PC-3 (cell line): Measurements from ENCODE around the gene FCHO1. TPM values are rescaled to one million over a fixed set of nuclear protein-coding genes. Genes with fewer than 3 reads are reported as not detected.

Source experiments
- ATAC-seq: fragments of 200-7000 bp; cut with Tn5 transposase; 2 replicates; pipeline ENCODE4 v1.9.1; 2020; ENCODE audit warnings: mild to moderate bottlenecking, moderate library complexity
- Bru-seq: library from RNA; stranded (reverse); fragments of 400-500 nt; gene quantifications from one replicate; lab custom pipeline; 2021; lab: Mats Ljungman, UMichigan
- BruChase-seq, 2 experiments: library from RNA; stranded (reverse); fragments of 400-500 nt; gene quantifications; one replicate each; lab custom pipeline; 2021; lab: Mats Ljungman, UMichigan
- BruUV-seq: library from RNA; stranded (reverse); fragments of 400-500 nt; replicated peaks from 2 replicates; lab custom pipeline; 2021; lab: Mats Ljungman, UMichigan
- CTCF ChIA-PET: fragments of 300-600 bp; sonication (Branson Sonifier 250); formaldehyde crosslinking; loops from one replicate; lab custom pipeline; 2022; ENCODE audit warnings: antibody characterized with exemption; lab: Charles Lee
- POLR2A ChIA-PET: fragments of 300-600 bp; sonication (Branson Sonifier 250); formaldehyde crosslinking; loops from one replicate; lab custom pipeline; 2022; ENCODE audit warnings: antibody characterized with exemption; ENCODE audit not compliant: unreplicated experiment; lab: Charles Lee
- DNase-seq: peaks from one replicate; pipeline ENCODE4 v3.0.0-alpha.2; 2015
- H2AFZ ChIP-seq: fragments of 300-600 bp; sonication (generic); 2 replicates; pipeline ENCODE4 v1.6.0; 2016; ENCODE audit warnings: antibody characterized with exemption, low read length
- H3F3A ChIP-seq: fragments of 300-600 bp; sonication (generic); one replicate; pipeline ENCODE4 v1.6.0; 2017; ENCODE audit warnings: antibody characterized with exemption, low read length, control low read depth, mild to moderate bottlenecking; ENCODE audit not compliant: unreplicated experiment
- H3K27ac ChIP-seq: fragments of 300-600 bp; sonication (generic); 2 replicates; pipeline ENCODE4 v1.5.1; 2016; ENCODE audit warnings: mild to moderate bottlenecking, low read length
- H3K27me3 ChIP-seq: fragments of 300-600 bp; sonication (generic); 2 replicates; pipeline ENCODE4 v1.6.1; 2016; ENCODE audit warnings: low read length, mixed read lengths
- H3K36me3 ChIP-seq: fragments of 300-600 bp; sonication (generic); 2 replicates; pipeline ENCODE4 v1.6.1; 2016; ENCODE audit warnings: low read depth, mixed run types, low read length, mixed read lengths
- H3K4me1 ChIP-seq: fragments of 300-600 bp; sonication (generic); 2 replicates; pipeline ENCODE4 v1.5.1; 2016; ENCODE audit warnings: low read length; ENCODE audit not compliant: insufficient read depth
- H3K4me2 ChIP-seq: fragments of 300-600 bp; sonication (generic); 2 replicates; pipeline ENCODE4 v1.6.0; 2016; ENCODE audit warnings: low read length
- H3K4me3 ChIP-seq: fragments of 300-600 bp; sonication (generic); 2 replicates; pipeline ENCODE4 v1.5.1; 2016; ENCODE audit warnings: mild to moderate bottlenecking, low read length, mixed read lengths
- H3K79me2 ChIP-seq: fragments of 300-600 bp; sonication (generic); 2 replicates; pipeline ENCODE4 v1.6.1; 2017; ENCODE audit warnings: low read length, mixed read lengths
- H3K9ac ChIP-seq: fragments of 300-600 bp; sonication (generic); 2 replicates; pipeline ENCODE4 v1.6.0; 2016; ENCODE audit warnings: mild to moderate bottlenecking, low read length
- H3K9me2 ChIP-seq: fragments of 300-600 bp; sonication (generic); replicated peaks from 2 replicates; pipeline ENCODE4 v1.6.1; 2016; ENCODE audit warnings: mixed run types, low read length, mixed read lengths
- H3K9me3 ChIP-seq: fragments of 300-600 bp; sonication (generic); 2 replicates; pipeline ENCODE4 v1.6.1; 2016; ENCODE audit warnings: low read length, mixed read lengths
- H4K20me1 ChIP-seq: fragments of 300-600 bp; sonication (generic); 2 replicates; pipeline ENCODE4 v1.6.1; 2016; ENCODE audit warnings: low read length, mixed read lengths
- CTCF ChIP-seq: fragments of 300-600 bp; sonication (generic); conservative IDR thresholded peaks from 2 replicates; pipeline ENCODE4 v1.5.1; 2017; ENCODE audit warnings: antibody characterized with exemption, low read depth, mild to moderate bottlenecking, low read length
- EZH2 ChIP-seq: fragments of 300-600 bp; sonication (generic); IDR thresholded peaks from one replicate; pipeline ENCODE4 v1.6.1; 2017; ENCODE audit warnings: antibody characterized with exemption, mild to moderate bottlenecking, low read length; ENCODE audit not compliant: unreplicated experiment
- EZH2phosphoT487 ChIP-seq: fragments of 300-600 bp; sonication (generic); IDR thresholded peaks from 2 replicates; pipeline ENCODE4 v1.6.1; 2018; ENCODE audit warnings: mild to moderate bottlenecking, antibody characterized with exemption, low read length, borderline replicate concordance
- intact Hi-C: fragments of 100-400 bp; cut with micrococcal nuclease; formaldehyde crosslinking; loops from 2 replicates; pipeline ENCODE4 v1.9.0; 2023
- long read RNA-seq: library from polyadenylated mRNA; unstranded; transcript quantifications from one replicate; pipeline ENCODE4 v2.0.0, GENCODE V29; 2021; ENCODE audit not compliant: unreplicated experiment
- total RNA-seq: library from RNA; depleted of rRNA; stranded (reverse); fragments of >200 nt; gene quantifications from 2 replicates; pipeline ENCODE4 v1.2.3, GENCODE V29; 2014; rRNA removed

Gene FCHO1
- total RNA-seq: 21.0 and 29.5 TPM in 2 replicates
- Bru-seq, nascent RNA: percentile 36 among the genes with signal in this experiment
- BruChase-seq, experiment 1, labeled RNA remaining after a 6-hour chase: percentile 46 among the genes with signal in this experiment
- BruChase-seq, experiment 2, labeled RNA remaining after a 2-hour chase: percentile 39 among the genes with signal in this experiment
- long read RNA-seq, partial matches to known transcripts: 43 of 52 reads
- long read RNA-seq, other reads (novel, unspliced or antisense): 9 of 52 reads

GRCh38 chr19:17751103-17751911 is at the start of gene FCHO1:
TSS of gene FCHO1 (plus strand) at chr19:17751477. CDS start at chr19:17755165, 3,688 bp downstream.
- DNase-seq (no peak), ATAC-seq (no peak)
- Histone ChIP-seq H3K9me2 (no peaks in the 10 kb centered on the region), H3K4me3 (no peak within 1 kb of the TSS), H3K36me3 (no peaks in the 10 kb centered on the region), H3K79me2 (no peaks in the 10 kb centered on the region), H4K20me1 (no peaks in the 10 kb centered on the region), H3K4me1 (no peaks in the 10 kb centered on the region), H3F3A (no peaks in the 10 kb centered on the region), H3K4me2 (no peak within 1 kb of the TSS), H3K9me3 (no peaks in the 10 kb centered on the region), H3K9ac (no peak within 1 kb of the TSS), H2AFZ (no peak within 1 kb of the TSS), H3K27ac (no peak within 1 kb of the TSS), H3K27me3 (no peaks in the 10 kb centered on the region)
- intact Hi-C loops: no loop called here
- no TSS peak for BruUV-seq
- POLR2A ChIA-PET: no interaction called here
- no peak for TF ChIP-seq EZH2phosphoT487
- no peak for TF ChIP-seq EZH2
- no peak for TF ChIP-seq CTCF
- CTCF ChIA-PET: no interaction called here

GRCh38 chr19:17703824-17704463 is 47.3 kb upstream of the FCHO1 start:
- ChIA-PET POLR2A (no interaction called here), CTCF (no interaction called here)
- intact Hi-C loops: loop anchor here (1.0 kb wide), 1 partner anchor 62 kb away; no protein-coding TSS in a partner anchor
- Histone ChIP-seq H3K9me2 (no peaks in the 10 kb centered on the region), H3K4me3 (no peak overlapping the region), H3K4me1 (no peaks in the 10 kb centered on the region), H2AFZ (no peak overlapping the region), H3K9me3 (no peaks in the 10 kb centered on the region), H3K4me2 (no peak overlapping the region), H3K27ac (no peak overlapping the region), H3K27me3 (0 out of 2 replicates have a peak, but pooled peaks cover 2% of the 10 kb centered on the region), H3K36me3 (no peaks in the 10 kb centered on the region), H3F3A (no peaks in the 10 kb centered on the region), H4K20me1 (no peaks in the 10 kb centered on the region), H3K9ac (no peak overlapping the region), H3K79me2 (no peaks in the 10 kb centered on the region)
- ATAC-seq (peak; percentile 45; the same call in 1 of the 2 replicates), DNase-seq (peak; percentile 52)
- TF ChIP-seq CTCF (peak; percentile 80), EZH2 (no peak), EZH2phosphoT487 (no peak)
- BruUV-seq: no TSS peak
